Naive thymus-derived CD4-positive, alpha-beta T cell (primary cell): ENCODE data around the gene SMARCD2. TPM values are rescaled to one million over a fixed set of nuclear protein-coding genes. Genes with fewer than 3 reads are reported as not detected.

Experiments used
- ATAC-seq: fragments of 150-1000 bp; cut with Tn5 transposase; 2 replicates; pipeline ENCODE4 v1.10.0; 2021; ENCODE audit warnings: mild to moderate bottlenecking, moderate library complexity
- CTCF ChIA-PET: fragments of 350-600 bp; sonication (Branson Sonifier 250); formaldehyde crosslinking; loops from one replicate; lab custom pipeline; 2021; ENCODE audit warnings: antibody characterized with exemption; lab: Charles Lee
- POLR2A ChIA-PET: fragments of 350-600 bp; sonication (Branson Sonifier 250); formaldehyde crosslinking; loops from one replicate; lab custom pipeline; 2021; ENCODE audit warnings: antibody characterized with exemption, inconsistent platforms; lab: Charles Lee
- DNase-seq, 9 donors: peaks; one replicate each; pipeline versions ENCODE4 v3.0.0 to v3.0.0-alpha.2; 2020 to 2022; ENCODE audit warnings: mixed read lengths in 1 of 9
- H3K27ac ChIP-seq: one replicate; pipeline ENCODE4 v1.7.0; 2013; ENCODE audit warnings: mild to moderate bottlenecking, low read depth, low read length, moderate library complexity
- H3K27me3 ChIP-seq, 2 donors: one replicate each; pipeline ENCODE4 v1.7.0; 2013; ENCODE audit warnings: low read length in 2 of 2, mild to moderate bottlenecking in 2 of 2, moderate library complexity in 2 of 2; ENCODE audit not compliant: control insufficient read depth in 2 of 2, insufficient read depth in 2 of 2
- H3K36me3 ChIP-seq, 3 experiments: 1 replicate in 2 of 3; 2 replicates in 1 of 3; pipeline ENCODE4 v1.7.0; 2013; ENCODE audit warnings: low read length in 3 of 3, mild to moderate bottlenecking in 3 of 3, moderate library complexity in 1 of 3; ENCODE audit not compliant: insufficient read depth in 3 of 3, control insufficient read depth in 2 of 3
- H3K4me1 ChIP-seq, 2 donors: one replicate each; pipeline ENCODE4 v1.7.0; 2013; ENCODE audit warnings: low read length in 2 of 2, mild to moderate bottlenecking in 2 of 2, moderate library complexity in 1 of 2; ENCODE audit not compliant: control insufficient read depth in 2 of 2, insufficient read depth in 2 of 2
- H3K4me3 ChIP-seq: 2 replicates; pipeline ENCODE4 v1.7.0; 2013; ENCODE audit warnings: mild to moderate bottlenecking, low read length
- H3K9me3 ChIP-seq, 3 experiments: 1 replicate in 2 of 3; 2 replicates in 1 of 3; pipeline ENCODE4 v1.7.0; 2013; ENCODE audit warnings: low read length in 3 of 3; ENCODE audit not compliant: control insufficient read depth in 2 of 3
- H3K27ac Mint-ChIP-seq, 9 donors: one replicate each; pipeline ENCODE4 v1.8.0; 2020 to 2022; ENCODE audit warnings: mixed read lengths in 9 of 9, mild to moderate bottlenecking in 8 of 9, moderate library complexity in 5 of 9, inconsistent platforms in 2 of 9
- H3K27me3 Mint-ChIP-seq, 5 donors: one replicate each; pipeline ENCODE4 v1.8.0; 2021 to 2022; ENCODE audit warnings: mixed read lengths in 5 of 5, mild to moderate bottlenecking in 1 of 5
- H3K36me3 Mint-ChIP-seq, 5 donors: one replicate each; pipeline ENCODE4 v1.8.0; 2020 to 2022; ENCODE audit warnings: mixed read lengths in 5 of 5, mild to moderate bottlenecking in 3 of 5, inconsistent platforms in 1 of 5
- H3K4me1 Mint-ChIP-seq, 7 donors: one replicate each; pipeline ENCODE4 v1.8.0; 2020 to 2022; ENCODE audit warnings: mixed read lengths in 7 of 7, mild to moderate bottlenecking in 3 of 7, inconsistent platforms in 1 of 7
- H3K4me3 Mint-ChIP-seq, 10 donors: one replicate each; pipeline ENCODE4 v1.8.0; 2020 to 2022; ENCODE audit warnings: mild to moderate bottlenecking in 10 of 10, mixed read lengths in 10 of 10, moderate library complexity in 6 of 10, inconsistent platforms in 2 of 10
- H3K9me3 Mint-ChIP-seq, 11 donors: one replicate each; pipeline ENCODE4 v1.8.0; 2020 to 2022; ENCODE audit warnings: mixed read lengths in 11 of 11, mild to moderate bottlenecking in 4 of 11, inconsistent platforms in 1 of 11, moderate library complexity in 1 of 11
- intact Hi-C, 2 donors: fragments of 100-400 bp; cut with micrococcal nuclease; formaldehyde crosslinking; loops; one replicate each; pipeline ENCODE4 v1.15.1; 2023
- polyA plus RNA-seq, 2 donors: library from polyadenylated mRNA; unstranded; fragments of 300-500 nt; fragmentation: Illumina TruSeq; gene quantifications; one replicate each; pipeline ENCODE4 v1.2.3, GENCODE V29; 2021
- total RNA-seq, 6 experiments: library from RNA in 5 of 6; stranded (reverse) in 5 of 6; gene quantifications; 1 replicate in 5 of 6; 2 replicates in 1 of 6; pipeline ENCODE4 v1.2.3 and lab custom pipeline; 2021 to 2026

The SMARCD2 gene
- total and polyA plus RNA-seq, 7 experiments from 2014 or later: 61.5 to 148 (median 109) TPM

DNA sequence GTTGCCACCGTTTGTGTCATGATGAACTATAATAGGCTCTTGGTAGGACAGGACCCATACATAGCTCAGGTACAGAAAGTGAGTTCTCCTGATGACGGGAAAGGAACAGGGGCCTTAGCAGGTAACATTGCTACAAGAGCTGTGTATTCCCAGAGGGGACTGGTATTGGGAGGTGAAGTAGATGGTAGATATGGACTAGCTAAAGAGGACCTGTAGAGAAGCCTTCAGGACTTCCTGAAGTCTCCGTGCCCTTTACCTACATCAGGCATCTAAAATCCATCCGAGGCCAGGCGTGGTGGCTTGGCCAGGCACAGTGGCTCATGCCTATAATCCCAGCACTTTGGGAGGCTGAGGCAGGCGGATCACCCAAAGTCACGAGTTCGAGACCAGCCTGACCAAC, 12.7 kb upstream of the SMARCD2 start:
- ChIA-PET CTCF (no interaction called here), POLR2A (no interaction called here)
- H3K4me1 ChIP-seq: no peaks in the 10 kb centered on the region
- H3K27me3 ChIP-seq: no peaks in the 10 kb centered on the region
- H3K4me1 Mint-ChIP-seq: peaks cover 0 to 2% (median 0%) of the 10 kb centered on the region in 7 donors
- no peak overlapping the region for H3K27ac ChIP-seq
- H3K9me3 Mint-ChIP-seq: no peaks in the 10 kb centered on the region
- no peaks in the 10 kb centered on the region for H3K36me3 Mint-ChIP-seq
- no peaks in the 10 kb centered on the region for H3K36me3 ChIP-seq
- peaks cover 0 to 44% (median 0%) of the 10 kb centered on the region in 5 donors for H3K27me3 Mint-ChIP-seq
- H3K4me3 Mint-ChIP-seq: no peak overlapping the region
- no peaks in the 10 kb centered on the region for H3K9me3 ChIP-seq
- ATAC-seq (no peak), DNase-seq (no peak)
- no peak overlapping the region for H3K27ac Mint-ChIP-seq
- H3K4me3 ChIP-seq: no peak overlapping the region
- intact Hi-C loops: no loop called here

DNA sequence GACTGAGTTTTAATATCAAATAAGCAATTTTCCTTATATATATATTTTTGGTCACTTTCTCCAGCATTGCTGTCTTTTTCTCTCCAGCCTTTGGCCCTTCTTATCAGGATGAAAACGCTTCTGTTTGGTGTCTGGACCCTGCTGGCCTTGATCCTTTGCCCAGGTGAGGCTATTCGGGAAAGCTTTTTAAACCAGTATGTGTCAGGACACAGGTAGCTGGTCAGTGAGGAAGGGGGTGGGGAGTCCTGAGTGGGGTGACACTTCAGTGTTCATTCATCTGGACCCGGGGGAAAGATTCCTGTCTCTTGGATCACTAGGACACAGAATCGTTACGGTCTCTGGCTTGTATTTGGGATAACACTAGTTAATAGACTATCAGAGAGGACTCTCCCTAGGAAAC, 12.2 kb upstream of the SMARCD2 start:
- no peak for DNase-seq
- Mint-ChIP-seq H3K36me3 (no peaks in the 10 kb centered on the region), H3K27me3 (peaks cover 0 to 42% (median 0%) of the 10 kb centered on the region in 5 donors), H3K4me3 (no peak overlapping the region), H3K27ac (no peak overlapping the region), H3K4me1 (peaks cover 0 to 4% (median 1%) of the 10 kb centered on the region in 7 donors), H3K9me3 (no peaks in the 10 kb centered on the region)
- Histone ChIP-seq H3K36me3 (no peaks in the 10 kb centered on the region), H3K4me3 (no peak overlapping the region), H3K27me3 (no peaks in the 10 kb centered on the region), H3K9me3 (no peaks in the 10 kb centered on the region), H3K27ac (no peak overlapping the region), H3K4me1 (no peaks in the 10 kb centered on the region)
- intact Hi-C loops: no loop called here
- ChIA-PET POLR2A (interaction anchor here (0.6 kb wide), 1 partner anchor 12 kb away, joined by 3 read pairs; the partner anchor contains the start of gene SMARCD2), CTCF (no interaction called here)
- no peak for ATAC-seq

DNA sequence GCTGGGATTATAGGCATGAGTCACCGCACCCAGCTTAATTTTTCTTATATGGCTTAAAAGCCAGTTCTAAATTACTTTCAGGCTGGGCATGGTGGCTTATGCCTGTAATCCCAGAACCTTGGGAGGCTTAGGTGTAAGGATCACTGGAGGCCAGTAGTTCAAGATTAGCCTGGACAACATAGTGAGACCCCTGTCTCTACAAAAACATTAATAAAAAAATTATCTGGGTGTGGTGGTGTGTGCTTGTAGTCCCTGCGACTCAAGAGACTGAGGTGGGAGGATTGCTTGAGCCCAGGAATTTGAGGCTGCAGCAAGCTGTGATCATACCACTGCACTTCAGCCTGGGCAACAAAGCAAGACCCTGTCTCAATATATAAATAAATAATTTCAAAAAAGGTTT, 10.8 kb upstream of the SMARCD2 start:
- CTCF ChIA-PET: no interaction called here
- peaks cover 0 to 5% of the 10 kb centered on the region in 2 donors for H3K4me1 ChIP-seq
- Mint-ChIP-seq H3K27me3 (peaks cover 0 to 44% (median 0%) of the 10 kb centered on the region in 5 donors), H3K4me1 (peaks cover under 1 to 15% (median 10%) of the 10 kb centered on the region in 7 donors), H3K36me3 (peaks cover 0 to 4% (median 0%) of the 10 kb centered on the region in 5 donors), H3K9me3 (peaks cover 0 to 1% (median 0%) of the 10 kb centered on the region in 11 donors), H3K4me3 (no peak overlapping the region), H3K27ac (peak overlapping the region in 1 of 9 donors; percentile 36)
- intact Hi-C loops: no loop called here
- H3K27ac ChIP-seq: no peak overlapping the region
- ATAC-seq (no peak), DNase-seq (no peak)
- no peak overlapping the region for H3K4me3 ChIP-seq
- H3K27me3 ChIP-seq: no peaks in the 10 kb centered on the region
- H3K36me3 ChIP-seq: no peaks in the 10 kb centered on the region
- POLR2A ChIA-PET: interaction anchor here (0.6 kb wide), 1 partner anchor 447 kb away, joined by 5 read pairs; no protein-coding TSS in a partner anchor
- H3K9me3 ChIP-seq: no peaks in the 10 kb centered on the region

DNA sequence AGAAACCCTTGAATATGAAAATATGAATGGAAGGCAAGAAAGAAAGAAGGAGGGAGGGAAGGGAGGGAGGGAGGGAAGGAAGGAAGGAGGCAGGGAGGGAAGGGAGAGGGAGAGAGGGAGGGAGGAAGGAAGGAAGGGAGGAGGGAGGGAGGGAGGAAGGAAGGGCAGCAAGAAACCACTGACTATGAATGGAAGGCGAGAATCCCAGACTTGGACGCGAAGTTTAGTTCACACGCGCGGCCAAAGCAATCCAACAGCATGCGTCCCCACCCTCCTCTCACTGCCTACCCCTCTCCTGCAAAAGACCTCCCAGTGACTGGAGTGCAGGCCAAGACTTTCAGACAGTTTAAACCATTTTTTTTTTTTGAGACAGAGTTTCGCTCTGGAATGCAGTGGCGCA, 7.9 kb upstream of the SMARCD2 start:
- Histone ChIP-seq H3K9me3 (no peaks in the 10 kb centered on the region), H3K4me3 (no peak overlapping the region), H3K4me1 (peaks cover 0 to 9% of the 10 kb centered on the region in 2 donors), H3K27me3 (no peaks in the 10 kb centered on the region), H3K36me3 (no peaks in the 10 kb centered on the region), H3K27ac (no peak overlapping the region)
- Mint-ChIP-seq H3K27me3 (peaks cover 0 to 36% (median 0%) of the 10 kb centered on the region in 5 donors), H3K4me3 (no peak overlapping the region), H3K27ac (no peak overlapping the region), H3K4me1 (peaks cover 8 to 22% (median 21%) of the 10 kb centered on the region in 7 donors), H3K9me3 (peaks cover 0 to 5% (median 0%) of the 10 kb centered on the region in 11 donors), H3K36me3 (peaks cover 0 to 7% (median 0%) of the 10 kb centered on the region in 5 donors)
- DNase-seq (no peak), ATAC-seq (no peak)
- POLR2A ChIA-PET: no interaction called here
- intact Hi-C loops: no loop called here
- CTCF ChIA-PET: interaction anchor here (1.2 kb wide), 1 partner anchor 15 kb away, joined by 3 read pairs; no protein-coding TSS in a partner anchor

DNA sequence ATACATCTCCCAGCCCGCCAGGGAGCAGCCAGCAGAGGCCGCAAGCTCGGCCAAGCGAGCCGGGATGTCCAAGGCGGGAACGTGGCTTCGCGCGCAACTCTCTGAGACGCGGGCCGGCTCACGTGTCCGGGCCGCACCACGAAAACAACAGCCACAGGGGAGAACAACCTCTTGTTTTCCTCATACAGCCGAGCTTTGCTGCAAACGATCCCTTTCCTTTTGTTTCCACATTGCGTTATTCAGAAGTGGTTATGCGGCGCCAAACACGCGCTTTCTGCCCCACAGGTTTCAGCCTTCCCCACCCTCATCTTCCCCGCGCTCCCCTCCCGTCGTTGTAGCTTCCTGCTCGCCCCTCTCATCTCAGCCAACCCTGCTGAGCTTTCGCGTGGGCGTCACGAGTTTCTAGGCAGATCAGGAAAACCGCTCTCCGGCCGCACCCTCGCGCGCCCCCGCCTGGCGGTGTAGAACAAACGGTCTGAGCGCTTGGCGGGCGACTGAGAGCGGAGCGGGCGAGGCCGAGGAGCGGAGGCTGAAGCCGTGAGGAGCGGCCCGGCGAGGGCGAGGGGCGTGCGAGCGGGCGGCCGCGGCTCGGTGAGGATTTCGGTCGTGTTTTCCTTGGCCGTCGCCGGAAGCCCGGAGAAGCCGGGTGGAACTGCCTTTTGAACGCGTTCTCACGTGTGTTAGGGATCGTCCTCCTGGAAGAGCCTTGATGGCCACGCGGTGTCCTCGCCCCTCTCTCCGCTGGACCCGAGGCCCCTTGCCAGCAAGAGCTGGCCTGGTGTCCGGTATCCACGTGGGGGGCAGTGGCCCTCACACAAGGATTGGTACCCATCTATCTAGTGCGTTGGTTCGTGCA, 6.6 kb upstream of the SMARCD2 start:
- no peaks in the 10 kb centered on the region for H3K27me3 ChIP-seq
- H3K27ac ChIP-seq: peak overlapping the region; percentile 61
- intact Hi-C loops: loop anchor here (1.0 to 10.0 kb wide), 4 partner anchors 22 to 422 kb away; partner anchors contain the start of genes DCAF7 (in 2 of the 2), FTSJ3 (in 1 of the 2), PSMC5 (in 1 of the 2) and TACO1 (in 1 of the 2)
- Mint-ChIP-seq H3K4me1 (peaks cover 11 to 28% (median 24%) of the 10 kb centered on the region in 7 donors), H3K27me3 (peaks cover 0 to 25% (median 0%) of the 10 kb centered on the region in 5 donors), H3K4me3 (peak overlapping the region; percentile 81 to 90 (median 87)), H3K9me3 (peaks cover 0 to 5% (median 0%) of the 10 kb centered on the region in 11 donors), H3K36me3 (peaks cover 0 to 7% (median 0%) of the 10 kb centered on the region in 5 donors), H3K27ac (peak overlapping the region; percentile 86 to 99 (median 93))
- peak overlapping the region; percentile 57 for H3K4me3 ChIP-seq
- ATAC-seq: peak; percentile 99
- ChIA-PET POLR2A (interaction anchor here (0.5 to 13.5 kb wide), 10 partner anchors 9 to 657 kb away, joined by 3 to 204 read pairs (median 3); partner anchors contain the start of genes CCDC47, DDX42, DDX5 and FTSJ3), CTCF (interaction anchor here (0.5 to 2.4 kb wide), 11 partner anchors 10 to 735 kb away, joined by 3 to 17 read pairs (median 4); no protein-coding TSS in a partner anchor)
- H3K4me1 ChIP-seq: peaks cover 0 to 9% of the 10 kb centered on the region in 2 donors
- no peaks in the 10 kb centered on the region for H3K36me3 ChIP-seq
- DNase-seq: peak; percentile 88 to 96 (median 94)
- H3K9me3 ChIP-seq: no peaks in the 10 kb centered on the region

DNA sequence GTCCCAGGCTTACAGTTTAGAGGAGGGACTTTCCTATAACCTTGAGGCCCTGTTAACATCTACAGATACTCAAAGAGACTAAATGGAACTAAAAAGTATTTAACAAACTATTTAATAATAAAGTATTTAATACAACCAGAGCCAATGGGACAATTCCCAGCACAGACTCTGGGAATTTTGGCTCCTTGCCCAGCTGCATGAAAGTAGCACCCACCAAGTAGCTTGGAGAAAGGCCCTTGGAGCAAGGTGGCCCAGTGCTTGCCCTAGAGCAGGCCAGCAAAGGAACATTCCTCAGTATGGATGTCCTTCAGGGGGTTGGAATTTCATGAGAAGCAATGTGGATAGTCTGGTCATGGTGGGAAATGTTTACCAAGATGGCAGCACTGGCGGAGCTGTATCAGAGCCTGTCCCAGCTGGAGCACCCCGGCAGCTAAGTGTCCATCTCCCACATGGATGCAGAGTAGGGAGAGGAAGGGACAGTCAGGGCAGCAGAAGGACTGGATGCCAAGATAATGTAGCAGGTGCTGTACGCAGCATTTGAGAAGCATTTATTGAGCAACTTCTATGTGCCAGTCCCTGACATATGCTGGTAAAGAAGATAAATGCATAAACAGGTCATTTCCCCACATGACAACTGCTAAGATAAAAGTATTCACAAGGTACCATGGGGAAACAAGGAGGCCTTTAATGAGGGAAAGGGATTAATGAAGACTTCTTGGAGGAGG, 5.2 kb upstream of the SMARCD2 start:
- peak overlapping the region; percentile 5 to 87 (median 76) for H3K4me3 Mint-ChIP-seq
- peaks cover 6 to 15% of the 10 kb centered on the region in 2 donors for H3K4me1 ChIP-seq
- no peaks in the 10 kb centered on the region for H3K9me3 ChIP-seq
- H3K27me3 ChIP-seq: no peaks in the 10 kb centered on the region
- no peak for ATAC-seq
- no peaks in the 10 kb centered on the region for H3K36me3 ChIP-seq
- peaks cover 0 to 16% (median 0%) of the 10 kb centered on the region in 5 donors for H3K27me3 Mint-ChIP-seq
- no peak overlapping the region for H3K4me3 ChIP-seq
- ChIA-PET POLR2A (interaction anchor here (0.6 to 13.5 kb wide), 5 partner anchors 14 to 659 kb away, joined by 3 to 204 read pairs (median 4); partner anchors contain the start of genes CEP95, FTSJ3 and PSMC5), CTCF (interaction anchor here (1.0 to 2.4 kb wide), 4 partner anchors 9 to 209 kb away, joined by 3 to 17 read pairs (median 6); no protein-coding TSS in a partner anchor)
- H3K4me1 Mint-ChIP-seq: peaks cover 15 to 34% (median 31%) of the 10 kb centered on the region in 7 donors
- intact Hi-C loops: loop anchor here (1.0 to 10.0 kb wide), 3 partner anchors 243 to 420 kb away; partner anchors contain the start of genes DCAF7 (in 1 of the 2) and TACO1 (in 1 of the 2)
- H3K9me3 Mint-ChIP-seq: peaks cover 0 to 5% (median 0%) of the 10 kb centered on the region in 11 donors
- peak overlapping the region; percentile 3 to 99 (median 76) for H3K27ac Mint-ChIP-seq
- H3K36me3 Mint-ChIP-seq: peaks cover 0 to 7% (median 0%) of the 10 kb centered on the region in 5 donors
- no peak for DNase-seq
- no peak overlapping the region for H3K27ac ChIP-seq
